GM23338 (cell line): ENCODE measurements around the gene DEDD2. TPM values are rescaled to one million over a fixed set of nuclear protein-coding genes. Genes with fewer than 3 reads are reported as not detected.

ENCODE experiments used
- ATAC-seq: fragments of 200-7000 bp; cut with Tn5 transposase; 3 replicates; pipeline ENCODE4 v1.9.1; 2020
- DNase-seq: peaks from one replicate; pipeline ENCODE4 v3.0.0-alpha.2; 2015; ENCODE audit warnings: low spot score
- H2AFZ ChIP-seq: fragments of 200-600 bp; sonication (generic); 2 replicates; pipeline ENCODE4 v1.8.0; 2016; ENCODE audit warnings: antibody characterized with exemption, mild to moderate bottlenecking, moderate library complexity
- H3F3A ChIP-seq: fragments of 200-600 bp; sonication (generic); replicated peaks from 2 replicates; pipeline ENCODE4 v1.8.0; 2017; ENCODE audit warnings: antibody characterized with exemption, mixed run types, low read depth
- H3K27ac ChIP-seq: fragments of 200-600 bp; sonication (generic); 2 replicates; pipeline ENCODE4 v1.6.1; 2016; ENCODE audit warnings: low read depth
- H3K27me3 ChIP-seq: fragments of 200-600 bp; sonication (generic); 2 replicates; pipeline ENCODE4 v1.8.0; 2016; ENCODE audit warnings: mild to moderate bottlenecking, mixed run types, moderate library complexity; ENCODE audit not compliant: insufficient read depth
- H3K36me3 ChIP-seq: fragments of 200-600 bp; sonication (generic); 2 replicates; pipeline ENCODE4 v1.8.0; 2016; ENCODE audit warnings: mild to moderate bottlenecking; ENCODE audit not compliant: insufficient read depth
- H3K4me1 ChIP-seq: fragments of 200-600 bp; sonication (generic); 2 replicates; pipeline ENCODE4 v1.8.0; 2016; ENCODE audit warnings: mild to moderate bottlenecking, moderate library complexity; ENCODE audit not compliant: insufficient read depth
- H3K4me2 ChIP-seq: fragments of 200-600 bp; sonication (generic); 2 replicates; pipeline ENCODE4 v1.7.1; 2017; ENCODE audit warnings: mixed run types
- H3K4me3 ChIP-seq: fragments of 200-600 bp; sonication (generic); 2 replicates; pipeline ENCODE4 v1.6.1; 2016; ENCODE audit warnings: mixed run types
- H3K79me2 ChIP-seq: fragments of 200-600 bp; sonication (generic); replicated peaks from 2 replicates; pipeline ENCODE4 v1.8.0; 2017; ENCODE audit warnings: mild to moderate bottlenecking; ENCODE audit not compliant: insufficient read depth
- H3K9me2 ChIP-seq: fragments of 200-600 bp; sonication (generic); 2 replicates; pipeline ENCODE4 v1.8.0; 2017; ENCODE audit not compliant: insufficient read depth
- H4K20me1 ChIP-seq: fragments of 200-600 bp; sonication (generic); replicated peaks from 2 replicates; pipeline ENCODE4 v1.8.0; 2017; ENCODE audit warnings: mild to moderate bottlenecking; ENCODE audit not compliant: insufficient read depth
- H3K27ac Mint-ChIP-seq: 2 replicates; pipeline ENCODE4 v1.8.0; 2020; ENCODE audit warnings: inconsistent platforms, mild to moderate bottlenecking, moderate library complexity, mixed read lengths
- H3K27me3 Mint-ChIP-seq: 3 replicates; pipeline ENCODE4 v1.8.0; 2022; ENCODE audit warnings: low read depth, mild to moderate bottlenecking, moderate library complexity, mixed read lengths, inconsistent platforms; ENCODE audit not compliant: insufficient read depth, poor library complexity
- H3K36me3 Mint-ChIP-seq: 3 replicates; pipeline ENCODE4 v1.8.0; 2021; ENCODE audit warnings: low read depth, mild to moderate bottlenecking, inconsistent platforms, moderate library complexity, mixed read lengths
- H3K4me1 Mint-ChIP-seq: 3 replicates; pipeline ENCODE4 v1.8.0; 2020; ENCODE audit warnings: mild to moderate bottlenecking, inconsistent platforms, mixed read lengths
- H3K4me3 Mint-ChIP-seq: 3 replicates; pipeline ENCODE4 v1.8.0; 2021; ENCODE audit warnings: moderate library complexity, mild to moderate bottlenecking, inconsistent platforms, mixed read lengths
- H3K9me3 Mint-ChIP-seq: 3 replicates; pipeline ENCODE4 v1.8.0; 2020; ENCODE audit warnings: moderate library complexity, mild to moderate bottlenecking, inconsistent platforms, mixed read lengths
- CREB1 ChIP-seq: fragments of 250-450 bp; sonication (Bioruptor Pico); IDR thresholded peaks from 2 replicates; pipeline ENCODE4 v1.5.0; 2020; ENCODE audit warnings: low read depth, mild to moderate bottlenecking, moderate library complexity
- EZH2 ChIP-seq: fragments of 200-600 bp; sonication (generic); IDR thresholded peaks from one replicate; pipeline ENCODE4 v1.8.0; 2017; ENCODE audit warnings: antibody characterized with exemption, mild to moderate bottlenecking, low read depth; ENCODE audit not compliant: unreplicated experiment
- EZH2phosphoT487 ChIP-seq: fragments of 200-600 bp; sonication (generic); IDR thresholded peaks from one replicate; pipeline ENCODE4 v1.8.1; 2018; ENCODE audit warnings: antibody characterized with exemption; ENCODE audit not compliant: unreplicated experiment
- ZNF114 ChIP-seq: fragments of 250-450 bp; sonication (Bioruptor Pico); IDR thresholded peaks from 2 replicates; pipeline ENCODE4 v1.5.0; 2020; ENCODE audit warnings: mild to moderate bottlenecking, moderate library complexity
- ZNF462 ChIP-seq: fragments of 250-450 bp; sonication (Bioruptor Pico); IDR thresholded peaks from 2 replicates; pipeline ENCODE4 v1.5.0; 2020; ENCODE audit warnings: mild to moderate bottlenecking, moderate library complexity
- polyA plus RNA-seq: library from polyadenylated mRNA; unstranded; fragments of >200 nt; fragmentation: Nextera tagmentation; extraction: Ambion mirVana; gene quantifications from 2 replicates; pipeline ENCODE4 v1.2.1, GENCODE V29; 2016
- total RNA-seq: library from RNA; depleted of rRNA; stranded (reverse); fragments of >200 nt; shearing (Covaris generic); gene quantifications from 2 replicates; pipeline ENCODE4 v1.2.3, GENCODE V29; 2014

DEDD2 gene
- total and polyA plus RNA-seq, 2 experiments from 2014 or later, result 23.4 to 63.0 TPM

- H3K36me3 ChIP-seq, result no peaks in the 10 kb centered on the region
- no peak overlapping the region; the same call in 1 of the 2 replicates for H3K27ac Mint-ChIP-seq
- no peak for ATAC-seq
Measured at GRCh38 chr19:42156571-42156970, 60.9 kb downstream of the DEDD2 start.

More at GRCh38 chr19:42156571-42156970, 60.9 kb downstream of the DEDD2 start:
- H3K4me1 ChIP-seq, result peaks cover 14% of the 10 kb centered on the region
- no peak overlapping the region for H3K4me2 ChIP-seq
- no peaks in the 10 kb centered on the region for H4K20me1 ChIP-seq
- peaks cover 26% of the 10 kb centered on the region for H3K27me3 Mint-ChIP-seq
- H3K4me1 Mint-ChIP-seq, result peaks cover 44% of the 10 kb centered on the region
- no peak overlapping the region for H2AFZ ChIP-seq
- H3K4me3 Mint-ChIP-seq, result no peak overlapping the region; the same call in 2 of the 3 replicates
- H3F3A ChIP-seq, result 0 out of 2 replicates have a peak, but pooled peaks cover 5% of the 10 kb centered on the region
- H3K36me3 Mint-ChIP-seq, result no peaks in the 10 kb centered on the region; the same call in 2 of the 3 replicates
- no peaks in the 10 kb centered on the region for H3K9me2 ChIP-seq
- TF ChIP-seq EZH2, result no peak
- no peak for TF ChIP-seq CREB1 (CRISPR knock-in tag)
- no peak for TF ChIP-seq ZNF114 (CRISPR knock-in tag)
- TF ChIP-seq EZH2phosphoT487, result no peak
- no peak for TF ChIP-seq ZNF462 (CRISPR knock-in tag)
- H3K27ac ChIP-seq, result no peak overlapping the region
- DNase-seq, result no peak
- no peaks in the 10 kb centered on the region for H3K9me3 Mint-ChIP-seq
- no peaks in the 10 kb centered on the region for H3K79me2 ChIP-seq
- no peak overlapping the region for H3K4me3 ChIP-seq
- H3K27me3 ChIP-seq, result 0 out of 2 replicates have a peak, but pooled peaks cover 7% of the 10 kb centered on the region
